GM18499 (cell line): Measurements from ENCODE around the gene NPC1.

Experiments used
- ATAC-seq: cut with Tn5 transposase; IDR thresholded peaks from one replicate; pipeline ENCODE4 v1.9.1; 2021; ENCODE audit warnings: moderate number of reproducible peaks; ENCODE audit not compliant: insufficient read depth, unreplicated experiment

The NPC1 gene

DNA sequence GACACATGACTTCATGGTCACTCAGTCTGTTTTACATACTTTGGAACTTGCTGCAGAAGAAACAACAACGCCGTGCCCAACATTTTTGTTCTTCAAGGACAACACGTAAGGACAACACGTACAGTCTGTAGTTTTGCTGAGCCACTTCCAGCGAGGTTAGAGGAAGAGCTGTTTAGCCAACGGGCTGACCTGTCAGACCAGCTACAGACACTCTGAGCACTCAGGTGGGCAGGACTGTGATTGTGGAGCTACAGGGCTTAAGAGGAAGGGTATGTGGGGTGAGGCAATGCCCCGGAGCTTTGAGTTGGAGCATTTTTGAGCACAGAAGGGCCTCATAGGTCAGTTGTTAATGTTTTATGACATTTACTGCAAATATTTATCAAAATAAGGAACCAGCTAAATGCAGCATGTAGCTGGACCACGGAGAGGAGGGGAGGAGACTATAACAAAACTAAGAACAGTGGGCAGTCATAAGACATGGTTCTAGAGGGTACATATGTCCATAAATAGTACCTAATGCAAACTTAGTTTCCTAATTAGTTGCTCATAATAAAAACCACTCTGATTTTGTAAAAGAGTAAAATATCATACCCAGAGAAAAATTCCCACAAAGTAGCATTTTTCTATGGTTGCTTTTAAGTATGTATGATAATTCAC is 26.3 kb upstream of the NPC1 start:
- no peak for ATAC-seq

DNA sequence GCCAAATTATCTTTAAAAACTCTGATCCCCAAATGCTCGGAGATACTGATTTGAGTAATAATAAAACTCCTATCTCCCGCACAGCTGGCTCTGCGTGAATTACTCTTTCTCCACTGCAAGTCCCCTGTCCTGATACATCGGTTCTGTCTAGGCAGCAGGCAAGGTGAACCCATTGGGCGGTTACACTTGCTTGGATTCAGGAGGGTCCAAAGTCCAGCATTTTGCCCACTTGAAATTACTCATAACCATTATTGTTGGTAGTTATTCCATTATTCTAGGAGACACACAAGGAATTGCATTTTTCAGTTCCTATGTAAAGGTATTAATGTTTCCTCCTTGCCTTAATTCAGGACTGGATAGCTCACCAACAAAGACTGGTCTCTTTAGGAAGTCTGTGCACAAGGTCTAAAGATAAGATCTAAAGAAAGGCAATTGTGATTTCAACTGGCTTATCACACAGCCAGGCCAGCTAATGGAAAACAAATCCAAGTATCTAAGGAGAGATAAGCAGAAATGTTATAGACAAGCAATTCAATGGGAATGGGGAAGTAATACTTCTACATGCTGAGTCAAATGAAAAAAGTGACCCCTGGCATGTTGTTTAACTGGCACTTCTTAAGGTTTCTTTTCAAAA is 23.2 kb upstream of the NPC1 start:
- no peak for ATAC-seq

DNA sequence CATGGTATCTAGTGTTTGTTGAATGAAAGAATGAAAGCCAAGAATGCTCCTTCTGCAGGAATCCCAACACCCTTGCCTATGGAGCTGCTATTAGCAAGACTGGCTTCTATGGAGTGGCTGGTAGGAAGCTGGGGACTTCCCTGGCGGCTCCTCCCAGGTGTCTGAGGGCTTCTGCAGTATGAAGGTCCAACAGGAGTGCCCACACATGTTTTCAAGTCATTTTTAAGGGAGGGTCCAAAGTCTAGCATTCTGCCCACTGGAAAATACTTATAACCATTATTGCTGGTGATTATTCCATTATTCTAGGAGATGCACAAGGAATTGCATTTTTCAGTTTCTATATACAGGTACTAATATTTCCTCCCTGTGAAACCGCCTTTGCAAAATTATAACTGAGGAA is 21.9 kb upstream of the NPC1 start:
- no peak for ATAC-seq

DNA sequence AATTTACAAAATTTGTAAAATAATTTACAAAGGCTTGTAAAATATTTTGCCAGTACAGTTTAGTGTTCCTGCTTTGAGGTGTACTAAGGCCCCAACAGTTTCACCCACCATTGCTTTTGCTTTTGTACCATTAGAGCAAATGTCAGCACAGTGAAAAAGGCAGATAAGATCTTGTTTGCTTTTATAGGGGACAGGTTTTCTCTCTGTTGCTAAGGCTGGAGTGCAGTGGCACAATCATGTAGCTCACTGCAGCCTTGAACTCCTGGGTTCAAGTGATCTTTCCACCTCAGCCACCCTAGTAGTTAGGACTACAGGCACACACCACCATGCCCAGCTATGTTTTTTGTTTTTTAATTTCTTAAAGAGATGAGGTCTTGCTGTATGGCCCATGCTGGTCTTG is 19.6 kb upstream of the NPC1 start:
- ATAC-seq = no peak

GRCh38 chr18:23599809-23600208 is 13.5 kb upstream of the NPC1 start:
- ATAC-seq = no peak

- ATAC-seq = no peak
Observed at GRCh38 chr18:23596183-23596582, 9.9 kb upstream of the NPC1 start.

DNA sequence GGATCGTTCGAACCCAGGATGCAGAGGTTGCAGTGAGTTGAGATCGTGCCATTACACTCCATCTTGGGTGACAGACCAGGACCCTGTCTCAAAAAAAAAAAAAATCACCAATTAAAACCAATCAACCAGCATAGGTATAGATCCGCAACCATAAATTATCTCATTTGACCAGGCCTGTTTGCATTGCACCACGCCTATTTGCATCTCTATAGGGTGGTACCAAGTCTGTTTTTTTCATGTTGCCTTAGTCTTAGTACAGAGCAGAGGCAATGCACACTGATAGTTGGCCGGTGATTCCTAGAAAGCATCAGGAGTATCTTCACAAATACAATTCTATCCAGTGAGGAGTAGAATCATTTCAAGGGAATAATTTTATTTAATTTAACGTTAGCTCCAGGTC is 9.3 kb upstream of the NPC1 start:
- no peak for ATAC-seq

DNA sequence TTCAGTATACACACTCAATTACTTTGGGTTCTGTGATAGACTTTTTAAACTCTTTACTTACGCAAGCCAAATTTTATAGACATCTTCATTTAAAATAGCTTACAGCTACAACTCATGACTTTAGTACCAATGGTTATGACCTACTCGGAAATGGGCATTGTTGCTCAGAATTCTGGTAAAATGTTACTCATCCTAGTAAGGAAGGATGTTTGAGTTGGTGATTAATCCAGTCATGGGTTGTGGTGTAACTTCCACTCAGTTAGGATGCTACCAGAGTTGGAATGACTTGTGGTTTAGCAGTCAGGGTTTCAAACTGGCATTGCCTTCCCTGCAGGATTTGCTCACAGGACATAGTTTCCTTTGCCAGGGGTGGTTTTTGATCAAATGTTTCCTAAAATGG is 7.4 kb upstream of the NPC1 start:
- no peak for ATAC-seq

DNA sequence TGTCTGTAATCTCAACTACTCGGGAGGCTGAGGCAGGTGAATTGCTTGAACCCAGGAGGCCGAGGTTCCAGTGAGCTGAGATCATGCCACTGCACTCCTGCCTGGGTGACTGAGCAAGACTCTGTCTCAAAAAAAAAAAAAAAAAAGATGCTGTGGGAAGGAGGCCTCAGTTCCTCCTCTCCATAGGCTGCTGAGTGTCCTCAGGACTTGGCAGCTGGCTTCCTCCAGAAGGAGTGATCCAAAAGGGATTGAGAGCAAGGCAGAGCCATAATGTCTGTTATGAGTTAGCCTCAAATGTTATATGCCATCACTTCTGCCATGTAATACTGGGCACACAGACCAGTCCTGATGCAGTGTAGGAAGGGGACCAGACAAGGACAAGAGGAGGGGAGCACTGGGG is 6.6 kb upstream of the NPC1 start:
- ATAC-seq = no peak

DNA sequence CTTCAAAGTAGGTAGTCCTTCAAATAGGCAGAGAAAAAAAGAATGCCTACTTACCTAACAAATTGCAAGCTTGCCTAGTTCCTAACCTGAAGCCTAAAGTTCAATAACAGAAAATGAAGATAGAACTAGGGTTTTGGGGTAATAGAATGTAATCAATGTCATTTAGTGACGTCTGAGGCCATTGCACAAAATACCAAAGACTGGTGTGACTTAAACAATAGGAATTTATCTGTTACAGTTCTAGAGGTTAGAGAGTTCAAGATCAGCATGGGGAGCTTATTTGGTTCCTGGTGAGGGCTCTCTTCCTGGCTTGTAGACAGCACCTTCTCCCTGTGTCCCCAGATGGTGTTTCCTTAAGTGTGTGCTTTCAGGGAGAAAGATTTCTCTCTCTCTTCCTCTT is 4.7 kb upstream of the NPC1 start:
- no peak for ATAC-seq

- no peak for ATAC-seq
Observed at GRCh38 chr18:23588836-23589560, 2.7 kb upstream of the NPC1 start.

DNA sequence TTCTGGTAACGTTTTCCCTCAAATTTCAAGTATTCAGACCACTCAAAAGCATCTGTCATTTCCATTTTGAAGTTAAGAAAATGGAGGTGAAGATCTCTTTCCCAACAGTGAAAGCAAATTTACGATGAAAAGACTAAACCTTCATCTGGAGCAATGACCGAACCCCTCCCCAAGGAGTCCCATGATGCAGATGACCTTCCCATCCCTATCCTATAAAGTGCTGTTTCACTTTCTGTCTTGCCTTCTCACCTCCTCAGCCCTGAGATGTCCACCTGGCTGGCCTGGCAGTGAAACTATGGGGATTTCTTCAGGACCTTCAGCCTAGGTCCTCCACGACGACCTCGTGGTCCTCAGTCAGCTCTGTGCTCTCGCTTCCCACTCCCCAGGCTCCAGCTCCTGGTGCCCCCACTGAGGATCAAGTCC is 925 bp upstream of the NPC1 start:
- peak; percentile 10 for ATAC-seq

GRCh38 chr18:23585897-23586248 is 433 bp downstream of the NPC1 start:
- no peak for ATAC-seq

DNA sequence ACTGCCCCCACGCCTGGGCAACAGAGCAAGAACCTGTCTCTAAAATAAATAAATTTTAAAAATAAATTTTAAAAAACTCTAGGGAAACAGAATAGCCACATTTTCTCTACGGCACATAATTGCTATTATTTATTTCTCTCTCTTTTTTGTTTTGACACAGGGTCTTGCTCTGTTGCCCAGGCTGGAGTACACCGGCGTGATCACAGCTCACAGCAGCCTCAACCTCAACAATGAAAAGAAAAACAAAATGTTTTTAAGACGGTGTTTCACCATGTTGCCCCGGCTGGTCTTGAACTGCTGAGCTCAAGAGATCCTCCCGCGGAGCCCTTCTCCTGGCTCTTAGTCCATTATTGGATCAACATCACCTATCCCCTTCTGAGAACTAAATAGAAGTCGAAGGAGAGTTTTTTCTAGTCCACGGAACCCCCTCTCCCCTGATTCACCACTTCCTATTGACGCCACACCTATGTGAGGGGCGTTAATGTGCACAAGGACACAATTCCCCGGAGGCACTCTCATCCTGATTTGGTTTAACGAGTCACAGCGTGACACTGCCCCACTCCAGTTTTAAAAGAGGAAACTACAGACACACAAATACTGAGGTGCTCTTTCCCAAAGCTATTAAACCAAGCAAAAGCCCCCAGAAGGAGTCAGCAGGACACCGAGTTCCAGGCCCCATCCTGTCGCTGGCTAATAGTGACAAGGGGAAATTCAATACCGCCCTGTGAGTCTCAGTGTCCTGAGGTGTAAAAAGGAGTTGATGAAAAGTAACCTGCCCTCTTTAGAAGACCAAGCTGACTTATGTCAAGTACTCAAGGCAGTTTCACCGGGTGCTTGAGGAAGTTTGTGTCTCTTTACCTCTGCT is 1.1 kb downstream of the NPC1 start:
- no peak for ATAC-seq

- ATAC-seq = no peak
Observed at GRCh38 chr18:23584019-23584983, 2.0 kb downstream of the NPC1 start.

- no peak for ATAC-seq
Observed at GRCh38 chr18:23583071-23583865, 3.0 kb downstream of the NPC1 start.

DNA sequence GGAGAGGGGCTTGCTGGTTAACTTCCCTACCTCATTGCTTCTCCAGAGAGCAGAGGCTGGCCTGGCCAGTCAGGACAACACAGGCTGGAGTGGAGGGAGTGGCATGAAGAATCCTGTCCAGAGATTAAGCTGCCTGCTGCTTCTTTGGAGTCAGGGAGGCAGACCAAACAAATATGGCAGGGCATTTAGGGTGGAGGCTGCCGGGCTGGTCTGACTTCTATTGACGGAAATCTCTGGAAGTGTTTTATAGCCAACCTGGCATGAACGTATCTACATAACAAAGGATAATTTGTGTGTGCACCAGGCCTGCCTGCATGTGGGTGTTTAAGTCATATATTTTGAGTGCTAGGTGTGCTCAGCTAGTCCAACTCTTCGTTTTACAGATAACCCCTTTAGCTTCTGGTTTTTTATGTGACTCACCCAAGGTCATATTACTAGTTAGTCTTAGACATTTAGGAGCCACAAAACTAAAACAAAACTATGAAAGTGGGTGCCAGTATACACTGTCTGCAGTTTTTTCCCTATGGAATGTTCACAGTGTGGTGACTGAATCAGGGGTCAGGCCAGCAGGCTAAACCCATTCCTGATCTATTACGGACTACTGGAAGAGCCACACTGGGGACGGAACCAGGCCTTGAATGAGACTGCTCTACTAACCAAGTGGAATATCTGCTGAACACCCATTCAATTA is 5.5 kb downstream of the NPC1 start:
- no peak for ATAC-seq

DNA sequence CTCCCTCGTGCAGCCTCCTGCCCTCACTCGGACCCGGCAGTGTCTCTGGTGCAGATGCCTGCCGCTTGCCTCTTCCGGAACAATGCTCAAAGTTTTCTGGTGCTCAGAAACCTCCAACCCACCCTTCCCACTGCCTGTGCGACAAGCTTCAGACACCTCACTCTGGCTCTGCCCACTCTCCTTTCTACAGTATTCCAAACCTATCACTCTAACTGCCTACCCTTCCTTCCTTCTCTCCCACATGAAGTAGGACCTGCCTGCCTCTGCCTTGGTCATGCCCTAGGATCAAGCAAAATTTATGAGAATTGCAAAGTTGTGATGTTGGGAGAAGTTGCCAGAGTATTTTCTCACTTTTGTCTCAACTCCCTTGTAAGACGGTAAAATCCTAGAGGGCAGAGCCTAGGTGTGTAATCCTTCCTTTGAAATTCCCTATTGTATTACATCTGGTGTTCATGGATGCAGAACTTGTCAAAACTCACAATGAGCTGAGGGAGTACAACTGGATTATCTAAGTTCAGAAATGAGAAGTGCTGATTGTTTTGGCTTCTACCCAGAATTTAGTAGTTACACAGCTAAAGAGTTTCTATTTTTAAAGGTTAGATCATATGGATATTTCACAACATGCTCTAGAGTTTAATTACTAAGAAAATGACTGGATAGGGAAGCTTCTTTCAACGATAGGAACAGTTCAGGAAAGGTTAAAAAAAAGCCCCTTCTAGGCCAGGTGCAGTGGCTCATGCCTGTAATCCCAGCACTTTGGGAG is 7.2 kb downstream of the NPC1 start:
- no peak for ATAC-seq
